Choroid plexus epithelial cell (primary cell): Measurements from ENCODE around the gene DBP.

Experiments used
- DNase-seq: peaks from one replicate; pipeline ENCODE4 v3.0.0-alpha.2; 2010; ENCODE audit warnings: low read depth
- H3K4me3 ChIP-seq: 2 replicates; pipeline ENCODE4 v1.5.1; 2011; ENCODE audit warnings: low read depth, mild to moderate bottlenecking, control low read depth, low read length, moderate library complexity
- CTCF ChIP-seq: conservative IDR thresholded peaks from 2 replicates; pipeline ENCODE4 v1.5.1; 2011; ENCODE audit warnings: low read depth, mild to moderate bottlenecking, control low read depth, inconsistent platforms, low read length, moderate library complexity

The DBP gene

GRCh38 chr19:48678201-48678600 lies 41.0 kb upstream of the DBP start:
- DNase-seq = no peak
- no peak overlapping the region for H3K4me3 ChIP-seq
- no peak for TF ChIP-seq CTCF

GRCh38 chr19:48676887-48677286 lies 39.7 kb upstream of the DBP start:
- DNase-seq = no peak
- no peak overlapping the region for H3K4me3 ChIP-seq
- no peak for TF ChIP-seq CTCF

- H3K4me3 ChIP-seq = no peak overlapping the region
- no peak for TF ChIP-seq CTCF
- DNase-seq = no peak
These were observed 39.3 kb upstream of the DBP start for GRCh38 chr19:48676487-48676886.

- no peak overlapping the region for H3K4me3 ChIP-seq
- DNase-seq = peak; percentile 85
- TF ChIP-seq CTCF = peak; percentile 88
These were observed 38.0 kb upstream of the DBP start for GRCh38 chr19:48674921-48675824.

GRCh38 chr19:48674216-48674809 lies 37.1 kb upstream of the DBP start:
- no peak for TF ChIP-seq CTCF
- DNase-seq = no peak
- H3K4me3 ChIP-seq = no peak overlapping the region

GRCh38 chr19:48673436-48674100 lies 36.4 kb upstream of the DBP start:
- no peak for DNase-seq
- no peak overlapping the region for H3K4me3 ChIP-seq
- no peak for TF ChIP-seq CTCF
